Suppressor macrophage treated with lipopolysaccharide for 4 hours (primary cell): ENCODE measurements around the gene DCDC2B.

Experiments
- DNase-seq: peaks from one replicate; pipeline ENCODE4 v3.0.0-alpha.2; 2020

The DCDC2B gene

GRCh38 chr1:32263744-32264143, 54.9 kb downstream of the DCDC2B start:
- DNase-seq, result no peak
